Measurements from ENCODE around the gene RELB.

The RELB gene

DNA sequence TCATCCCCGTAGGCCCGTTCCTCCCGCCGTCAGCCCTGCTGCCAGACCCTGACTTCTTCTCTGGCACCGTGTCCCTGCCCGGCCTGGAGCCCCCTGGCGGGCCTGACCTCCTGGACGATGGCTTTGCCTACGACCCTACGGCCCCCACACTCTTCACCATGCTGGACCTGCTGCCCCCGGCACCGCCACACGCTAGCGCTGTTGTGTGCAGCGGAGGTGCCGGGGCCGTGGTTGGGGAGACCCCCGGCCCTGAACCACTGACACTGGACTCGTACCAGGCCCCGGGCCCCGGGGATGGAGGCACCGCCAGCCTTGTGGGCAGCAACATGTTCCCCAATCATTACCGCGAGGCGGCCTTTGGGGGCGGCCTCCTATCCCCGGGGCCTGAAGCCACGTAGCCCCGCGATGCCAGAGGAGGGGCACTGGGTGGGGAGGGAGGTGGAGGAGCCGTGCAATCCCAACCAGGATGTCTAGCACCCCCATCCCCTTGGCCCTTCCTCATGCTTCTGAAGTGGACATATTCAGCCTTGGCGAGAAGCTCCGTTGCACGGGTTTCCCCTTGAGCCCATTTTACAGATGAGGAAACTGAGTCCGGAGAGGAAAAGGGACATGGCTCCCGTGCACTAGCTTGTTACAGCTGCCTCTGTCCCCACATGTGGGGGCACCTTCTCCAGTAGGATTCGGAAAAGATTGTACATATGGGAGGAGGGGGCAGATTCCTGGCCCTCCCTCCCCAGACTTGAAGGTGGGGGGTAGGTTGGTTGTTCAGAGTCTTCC, 36.3 kb downstream of the RELB start:
- DNase-seq (ENCODE audit: low read depth), result no peak

DNA sequence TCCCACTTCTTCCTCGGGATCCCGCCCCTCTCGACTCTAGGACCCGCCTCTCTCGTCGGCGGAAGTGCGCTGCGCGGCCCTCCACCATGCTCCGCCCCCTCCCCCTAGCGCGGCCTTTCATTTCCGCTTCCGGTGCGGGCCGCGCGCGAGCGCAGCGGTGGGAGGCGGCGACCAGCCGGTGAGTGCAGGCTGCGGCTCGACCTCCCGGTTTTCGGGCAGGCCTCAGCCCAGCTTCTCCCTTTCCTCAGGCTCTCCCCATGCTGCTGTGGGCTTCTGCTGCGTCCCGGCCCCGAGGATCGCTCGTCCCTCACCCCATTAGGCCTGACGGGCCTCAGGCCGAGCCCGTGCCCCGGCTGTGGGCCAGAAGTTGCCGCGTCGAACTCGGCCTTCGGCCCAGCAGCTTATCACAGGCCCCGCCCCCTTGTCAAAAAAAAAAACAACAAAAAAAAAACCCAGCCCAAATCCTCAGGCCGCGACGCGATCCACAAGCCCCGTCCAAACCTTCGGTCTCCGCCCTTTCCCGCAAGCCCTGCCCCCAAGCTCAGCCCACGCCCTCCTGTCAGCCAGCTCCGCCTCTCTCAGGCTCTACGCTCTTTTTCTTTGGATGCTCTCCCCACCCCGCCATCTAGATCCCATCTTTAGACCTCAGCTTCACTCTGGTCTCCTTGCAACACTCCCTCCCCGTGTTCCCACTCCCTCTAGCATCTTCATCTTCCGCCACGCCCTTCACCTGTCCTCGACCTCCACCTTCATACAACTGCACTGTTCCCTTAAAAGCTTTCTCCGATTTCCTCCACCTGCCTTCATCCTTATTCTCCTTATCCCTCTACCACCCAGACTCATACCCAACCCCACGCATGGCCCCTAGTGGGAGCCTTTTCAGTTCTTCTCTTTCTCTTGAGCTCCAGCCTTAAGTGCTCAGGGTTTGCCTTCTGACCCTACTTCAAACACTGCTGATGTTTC, 37.9 kb downstream of the RELB start, which contains the start of gene CLASRP:
TSS of gene CLASRP (plus strand) at position 115 of the 963 bp plus-strand sequence. CDS start 1,168 bp downstream, outside the sequence.
- H3K4me3 ChIP-seq (ENCODE audit: low read depth, low read length), result peak within 1 kb of the TSS; percentile 98
- peak; percentile 94 for DNase-seq (ENCODE audit: low read depth)
- TF ChIP-seq, protein P1, sequence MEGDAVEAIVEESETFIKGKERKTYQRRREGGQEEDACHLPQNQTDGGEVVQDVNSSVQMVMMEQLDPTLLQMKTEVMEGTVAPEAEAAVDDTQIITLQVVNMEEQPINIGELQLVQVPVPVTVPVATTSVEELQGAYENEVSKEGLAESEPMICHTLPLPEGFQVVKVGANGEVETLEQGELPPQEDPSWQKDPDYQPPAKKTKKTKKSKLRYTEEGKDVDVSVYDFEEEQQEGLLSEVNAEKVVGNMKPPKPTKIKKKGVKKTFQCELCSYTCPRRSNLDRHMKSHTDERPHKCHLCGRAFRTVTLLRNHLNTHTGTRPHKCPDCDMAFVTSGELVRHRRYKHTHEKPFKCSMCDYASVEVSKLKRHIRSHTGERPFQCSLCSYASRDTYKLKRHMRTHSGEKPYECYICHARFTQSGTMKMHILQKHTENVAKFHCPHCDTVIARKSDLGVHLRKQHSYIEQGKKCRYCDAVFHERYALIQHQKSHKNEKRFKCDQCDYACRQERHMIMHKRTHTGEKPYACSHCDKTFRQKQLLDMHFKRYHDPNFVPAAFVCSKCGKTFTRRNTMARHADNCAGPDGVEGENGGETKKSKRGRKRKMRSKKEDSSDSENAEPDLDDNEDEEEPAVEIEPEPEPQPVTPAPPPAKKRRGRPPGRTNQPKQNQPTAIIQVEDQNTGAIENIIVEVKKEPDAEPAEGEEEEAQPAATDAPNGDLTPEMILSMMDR (conservative IDR thresholded peaks at IDR 0.05; ENCODE audit: low read depth, low read length), result peak; percentile 8

More for the DNA sequence above, 36.3 kb downstream of the RELB start:
- TF ChIP-seq, protein P1 (conservative IDR thresholded peaks at IDR 0.05; ENCODE audit: low read depth, low read length), result no peak
- no peak overlapping the region for H3K4me3 ChIP-seq (ENCODE audit: low read depth, low read length)

DNA sequence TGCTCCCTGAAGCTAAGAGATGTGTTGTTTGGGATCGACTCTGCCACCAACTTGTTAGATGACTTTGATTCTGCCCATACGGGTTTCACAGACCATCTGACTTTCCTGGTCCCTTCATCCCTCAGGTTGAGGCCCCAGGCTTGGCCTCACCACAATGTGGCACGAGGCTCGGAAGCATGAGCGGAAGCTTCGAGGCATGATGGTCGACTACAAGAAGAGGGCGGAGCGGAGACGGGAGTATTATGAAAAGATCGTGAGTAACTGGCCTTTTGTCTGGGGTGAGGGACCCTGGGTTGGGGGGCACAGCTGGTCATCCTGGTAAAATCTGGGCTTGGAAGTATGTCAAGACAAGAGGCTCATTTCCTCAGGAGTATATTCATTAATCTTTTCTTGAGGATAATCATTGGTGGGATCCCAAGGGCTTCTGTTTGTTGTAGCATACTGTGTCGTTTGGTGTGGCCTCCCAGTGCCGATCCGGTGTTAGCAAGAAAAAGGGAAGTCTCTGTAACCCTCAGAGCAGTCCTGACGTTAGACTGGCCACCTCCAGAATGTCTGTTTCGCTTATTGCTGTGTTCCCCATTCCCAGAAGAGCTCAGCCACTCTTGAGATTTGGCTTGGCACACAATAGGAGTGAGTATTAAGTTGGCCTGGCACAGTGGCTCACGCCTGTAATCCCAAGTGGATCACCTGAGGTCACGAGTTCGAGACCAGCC, 39.0 kb downstream of the RELB start:
- DNase-seq (ENCODE audit: low read depth), result no peak
- H3K4me3 ChIP-seq (ENCODE audit: low read depth, low read length), result peak overlapping the region; percentile 98
- TF ChIP-seq, protein P1 (conservative IDR thresholded peaks at IDR 0.05; ENCODE audit: low read depth, low read length), result no peak

DNA sequence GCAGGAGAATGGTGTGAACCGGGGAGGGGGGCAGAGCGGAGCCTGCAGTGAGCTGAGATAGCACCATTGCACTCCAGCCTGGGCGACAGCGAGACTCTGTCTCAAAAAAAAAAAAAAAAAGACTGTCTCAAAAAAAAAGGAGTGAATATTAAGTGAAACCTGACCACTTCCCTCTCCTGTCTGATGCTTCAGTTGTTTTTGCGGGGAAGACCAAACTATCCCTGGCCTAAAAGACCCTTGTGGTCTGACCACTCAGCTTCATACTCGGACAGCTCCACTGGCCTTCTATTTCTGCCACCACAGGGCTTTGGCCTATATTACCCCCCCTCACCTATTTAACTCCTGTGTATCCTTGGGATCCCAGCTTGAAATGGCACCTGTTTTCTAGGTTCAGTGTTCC, 39.9 kb downstream of the RELB start:
- no peak overlapping the region for H3K4me3 ChIP-seq (ENCODE audit: low read depth, low read length)
- DNase-seq (ENCODE audit: low read depth), result no peak
- TF ChIP-seq, protein P1 (conservative IDR thresholded peaks at IDR 0.05; ENCODE audit: low read depth, low read length), result no peak

DNA sequence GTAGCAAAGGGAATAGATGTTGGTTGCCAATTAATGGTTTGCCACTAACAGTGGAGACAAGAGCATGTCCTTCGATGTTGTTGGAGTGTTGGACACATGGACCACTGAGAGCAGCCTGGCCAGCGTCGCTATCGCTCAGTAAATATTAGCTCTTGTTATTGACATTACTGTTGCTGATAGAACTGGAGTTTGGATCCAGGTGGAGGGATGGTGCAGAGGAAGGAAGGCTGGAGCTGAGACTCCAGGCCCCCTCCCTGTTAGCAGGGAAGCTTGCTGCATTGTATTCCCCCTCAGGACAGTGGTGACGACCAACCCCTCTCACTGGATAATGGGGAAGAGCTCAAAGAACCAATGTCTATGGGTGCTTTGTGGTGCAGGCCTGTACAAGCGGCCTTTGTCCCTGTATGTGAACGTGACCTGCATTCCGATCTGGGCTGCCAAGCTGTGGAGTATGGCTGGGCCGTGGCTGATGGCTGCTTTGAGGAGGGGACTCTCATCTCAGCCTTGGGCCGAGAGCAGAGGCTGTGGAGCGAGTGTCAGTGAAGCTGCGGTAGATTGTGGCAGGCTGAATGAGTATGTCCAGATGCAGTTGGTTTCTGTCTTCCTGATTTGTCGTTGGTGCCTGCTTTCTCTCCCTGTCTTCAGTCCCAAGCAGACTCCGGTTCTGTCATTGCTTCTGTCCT, 44.5 kb downstream of the RELB start:
- H3K4me3 ChIP-seq (ENCODE audit: low read depth, low read length), result no peak overlapping the region
- no peak for DNase-seq (ENCODE audit: low read depth)
- TF ChIP-seq, protein P1 (conservative IDR thresholded peaks at IDR 0.05; ENCODE audit: low read depth, low read length), result no peak

DNA sequence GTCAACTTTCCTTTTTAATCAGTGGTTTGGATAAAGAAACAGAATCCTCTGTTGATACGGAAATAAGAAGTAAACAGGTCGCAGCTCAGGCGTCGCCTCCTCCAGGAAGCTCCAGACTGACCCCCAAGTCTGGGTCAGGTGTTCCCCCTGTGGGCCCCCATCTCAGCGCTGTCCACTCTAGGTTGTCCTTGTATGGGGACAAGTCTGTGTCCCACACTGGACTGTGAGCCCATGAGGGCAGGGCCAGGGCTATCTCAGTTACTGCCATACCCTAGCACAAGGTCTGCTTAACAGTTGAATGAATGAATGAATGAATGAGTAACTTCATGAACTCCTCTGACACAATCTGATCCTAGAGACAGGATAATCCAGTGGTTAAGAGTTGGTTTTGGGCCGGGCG, 45.1 kb downstream of the RELB start:
- TF ChIP-seq, protein P1 (conservative IDR thresholded peaks at IDR 0.05; ENCODE audit: low read depth, low read length), result no peak
- no peak overlapping the region for H3K4me3 ChIP-seq (ENCODE audit: low read depth, low read length)
- DNase-seq (ENCODE audit: low read depth), result no peak
